Subcutaneous abdominal adipose tissue (tissue), 5 donors: ENCODE measurements around the gene AGAP1.

Experiments
- H3K27ac ChIP-seq: one replicate; pipeline ENCODE4 v1.7.0; 2013; ENCODE audit warnings: low read depth, mild to moderate bottlenecking, inconsistent platforms, low read length, moderate library complexity
- H3K27me3 ChIP-seq, 5 donors: one replicate each; pipeline ENCODE4 v1.7.0; 2013; ENCODE audit warnings: low read length in 5 of 5, inconsistent platforms in 1 of 5; ENCODE audit not compliant: control insufficient read depth in 5 of 5, insufficient read depth in 4 of 5
- H3K36me3 ChIP-seq, 5 donors: one replicate each; pipeline ENCODE4 v1.7.0; 2013; ENCODE audit warnings: low read length in 5 of 5; ENCODE audit not compliant: control insufficient read depth in 5 of 5, insufficient read depth in 5 of 5
- H3K4me1 ChIP-seq, 5 donors: one replicate each; pipeline ENCODE4 v1.7.0; 2013; ENCODE audit warnings: low read length in 5 of 5, mild to moderate bottlenecking in 3 of 5, moderate library complexity in 1 of 5; ENCODE audit not compliant: control insufficient read depth in 5 of 5, insufficient read depth in 5 of 5
- H3K4me3 ChIP-seq, 5 donors: one replicate each; pipeline ENCODE4 v1.7.0; 2013; ENCODE audit warnings: low read length in 5 of 5, low read depth in 1 of 5
- H3K9ac ChIP-seq, 5 donors: one replicate each; pipeline ENCODE4 v1.7.0; 2013; ENCODE audit warnings: low read length in 5 of 5, mild to moderate bottlenecking in 4 of 5, moderate library complexity in 3 of 5
- H3K9me3 ChIP-seq, 5 donors: one replicate each; pipeline ENCODE4 v1.7.0; 2013; ENCODE audit warnings: low read length in 5 of 5; ENCODE audit not compliant: control insufficient read depth in 5 of 5
- donor health status: healthy.
- donor health status: healthy.
- donor health status: healthy.
- donor health status: healthy.
- donor health status: healthy.

AGAP1 gene

DNA sequence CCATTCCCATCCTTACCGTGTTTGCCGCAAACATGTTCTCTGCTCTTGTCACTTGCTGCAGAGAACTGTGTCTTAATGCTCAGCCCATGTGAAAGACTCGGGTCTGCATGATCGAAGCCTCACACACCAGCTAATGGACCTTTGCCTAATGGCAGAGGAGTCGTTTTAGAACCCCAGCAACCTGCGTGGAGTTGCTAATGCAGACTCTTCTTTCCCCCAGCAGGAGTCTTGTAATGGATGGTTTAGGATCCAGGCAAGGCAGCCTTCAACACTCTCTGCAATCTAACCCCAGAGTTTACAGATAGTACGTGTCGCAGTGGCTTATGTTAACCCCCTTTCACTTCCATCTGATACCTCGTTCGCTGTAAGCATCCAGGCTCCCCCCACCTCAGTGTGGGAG is 316.4 kb downstream of the AGAP1 start:
- Histone ChIP-seq H3K36me3 (peaks cover 3 to 75% (median 60%) of the 10 kb centered on the region in 5 donors), H3K27me3 (no peaks in the 10 kb centered on the region), H3K27ac (no peak overlapping the region), H3K4me3 (no peak overlapping the region), H3K4me1 (peaks cover 0 to 4% (median 0%) of the 10 kb centered on the region in 5 donors), H3K9me3 (no peaks in the 10 kb centered on the region), H3K9ac (no peak overlapping the region)

GRCh38 chr2:235810846-235811245 is 317.0 kb downstream of the AGAP1 start:
- Histone ChIP-seq H3K27ac (no peak overlapping the region), H3K9me3 (no peaks in the 10 kb centered on the region), H3K4me3 (no peak overlapping the region), H3K36me3 (peaks cover 3 to 79% (median 60%) of the 10 kb centered on the region in 5 donors), H3K27me3 (no peaks in the 10 kb centered on the region), H3K4me1 (peaks cover 0 to 4% (median 0%) of the 10 kb centered on the region in 5 donors), H3K9ac (no peak overlapping the region)

GRCh38 chr2:235811446-235812184 is 317.8 kb downstream of the AGAP1 start:
- peaks cover 0 to 79% (median 60%) of the 10 kb centered on the region in 5 donors for H3K36me3 ChIP-seq
- H3K27me3 ChIP-seq = no peaks in the 10 kb centered on the region
- H3K4me1 ChIP-seq = peaks cover 0 to 4% (median 0%) of the 10 kb centered on the region in 5 donors
- H3K27ac ChIP-seq = no peak overlapping the region
- no peak overlapping the region for H3K9ac ChIP-seq
- H3K9me3 ChIP-seq = no peaks in the 10 kb centered on the region
- no peak overlapping the region for H3K4me3 ChIP-seq

- no peaks in the 10 kb centered on the region for H3K27me3 ChIP-seq
- H3K9ac ChIP-seq = no peak overlapping the region
- H3K36me3 ChIP-seq = peaks cover 0 to 76% (median 56%) of the 10 kb centered on the region in 5 donors
- peaks cover 0 to 9% (median 0%) of the 10 kb centered on the region in 5 donors for H3K4me1 ChIP-seq
- H3K9me3 ChIP-seq = no peaks in the 10 kb centered on the region
- no peak overlapping the region for H3K27ac ChIP-seq
- no peak overlapping the region for H3K4me3 ChIP-seq
Observed at GRCh38 chr2:235812185-235812665, 318.4 kb downstream of the AGAP1 start.

GRCh38 chr2:235813398-235813797 is 319.6 kb downstream of the AGAP1 start:
- Histone ChIP-seq H3K9ac (no peak overlapping the region), H3K9me3 (no peaks in the 10 kb centered on the region), H3K4me1 (peaks cover 0 to 12% (median 0%) of the 10 kb centered on the region in 5 donors), H3K36me3 (peaks cover 0 to 64% (median 45%) of the 10 kb centered on the region in 5 donors), H3K27me3 (no peaks in the 10 kb centered on the region), H3K4me3 (no peak overlapping the region), H3K27ac (no peak overlapping the region)

GRCh38 chr2:235820571-235820970 is 326.7 kb downstream of the AGAP1 start:
- H3K9ac ChIP-seq = no peak overlapping the region
- peaks cover 0 to 13% (median 3%) of the 10 kb centered on the region in 5 donors for H3K4me1 ChIP-seq
- no peaks in the 10 kb centered on the region for H3K27me3 ChIP-seq
- no peak overlapping the region for H3K27ac ChIP-seq
- no peaks in the 10 kb centered on the region for H3K9me3 ChIP-seq
- peaks cover 0 to 7% (median 4%) of the 10 kb centered on the region in 5 donors for H3K36me3 ChIP-seq
- no peak overlapping the region for H3K4me3 ChIP-seq

DNA sequence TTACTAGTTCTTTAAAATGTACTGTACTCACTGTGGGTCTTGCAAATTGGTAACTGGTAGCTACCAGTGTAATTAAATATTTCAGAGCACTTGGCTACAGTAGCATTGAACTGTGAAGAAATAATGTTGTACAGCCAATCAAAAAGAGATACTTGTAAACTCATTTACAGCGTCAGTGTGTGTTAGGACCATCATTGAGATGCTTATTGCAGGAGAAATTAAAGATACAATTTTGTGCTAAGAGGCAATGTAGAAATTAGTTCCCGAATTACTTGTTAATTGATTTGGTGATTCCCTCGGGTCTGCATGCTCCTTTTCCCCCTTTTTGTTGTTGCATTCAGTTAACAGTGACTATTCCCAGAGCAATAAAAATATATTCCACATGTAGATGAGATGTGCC is 330.5 kb downstream of the AGAP1 start:
- Histone ChIP-seq H3K9ac (no peak overlapping the region), H3K27me3 (no peaks in the 10 kb centered on the region), H3K9me3 (no peaks in the 10 kb centered on the region), H3K4me1 (peaks cover 0 to 6% (median 0%) of the 10 kb centered on the region in 5 donors), H3K4me3 (no peak overlapping the region), H3K27ac (no peak overlapping the region), H3K36me3 (peaks cover 0 to 18% (median 7%) of the 10 kb centered on the region in 5 donors)

DNA sequence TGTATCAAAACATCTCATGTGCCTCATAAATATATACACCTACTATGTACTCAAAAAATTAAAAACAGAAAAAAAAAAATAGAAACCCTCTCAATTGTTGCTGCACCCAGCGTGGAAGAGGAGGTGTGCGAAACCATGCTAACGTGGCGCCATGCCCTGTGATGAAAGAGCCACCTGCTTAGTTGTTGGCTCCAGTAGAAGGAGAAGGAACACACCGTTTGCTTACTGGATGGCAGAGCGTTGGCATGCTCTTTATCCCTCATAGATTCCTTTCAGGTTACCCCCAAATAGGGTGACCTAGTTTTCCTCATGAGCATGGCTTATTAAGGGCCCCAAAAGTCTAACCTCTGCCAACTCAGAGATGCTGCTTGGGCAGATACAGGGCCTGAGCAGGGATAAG is 332.1 kb downstream of the AGAP1 start:
- Histone ChIP-seq H3K4me3 (no peak overlapping the region), H3K27me3 (no peaks in the 10 kb centered on the region), H3K9ac (no peak overlapping the region), H3K9me3 (no peaks in the 10 kb centered on the region), H3K36me3 (peaks cover 0 to 18% (median 7%) of the 10 kb centered on the region in 5 donors), H3K27ac (no peak overlapping the region), H3K4me1 (peaks cover 0 to 2% (median 0%) of the 10 kb centered on the region in 5 donors)

DNA sequence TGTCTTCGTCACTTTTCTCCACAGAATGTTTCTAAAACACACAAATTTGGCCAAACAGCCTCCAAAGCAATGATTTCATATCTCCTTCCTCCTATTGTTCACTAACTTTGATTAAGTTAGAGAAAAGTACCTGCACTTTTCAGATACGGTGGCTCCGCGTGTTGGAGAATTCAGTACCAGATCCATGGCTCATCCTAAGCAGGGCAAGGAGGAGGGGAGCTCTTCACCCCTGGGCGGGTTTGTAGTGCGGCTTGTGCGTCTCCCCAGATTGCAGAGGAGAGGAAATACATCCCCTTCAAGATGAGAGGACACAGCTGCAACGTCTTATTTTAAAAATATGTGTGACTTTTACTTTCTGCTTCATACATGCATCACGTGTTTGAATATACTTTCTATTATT is 333.0 kb downstream of the AGAP1 start:
- Histone ChIP-seq H3K9ac (no peak overlapping the region), H3K4me1 (no peaks in the 10 kb centered on the region), H3K27ac (no peak overlapping the region), H3K27me3 (no peaks in the 10 kb centered on the region), H3K4me3 (no peak overlapping the region), H3K36me3 (peaks cover 0 to 18% (median 7%) of the 10 kb centered on the region in 5 donors), H3K9me3 (no peaks in the 10 kb centered on the region)

DNA sequence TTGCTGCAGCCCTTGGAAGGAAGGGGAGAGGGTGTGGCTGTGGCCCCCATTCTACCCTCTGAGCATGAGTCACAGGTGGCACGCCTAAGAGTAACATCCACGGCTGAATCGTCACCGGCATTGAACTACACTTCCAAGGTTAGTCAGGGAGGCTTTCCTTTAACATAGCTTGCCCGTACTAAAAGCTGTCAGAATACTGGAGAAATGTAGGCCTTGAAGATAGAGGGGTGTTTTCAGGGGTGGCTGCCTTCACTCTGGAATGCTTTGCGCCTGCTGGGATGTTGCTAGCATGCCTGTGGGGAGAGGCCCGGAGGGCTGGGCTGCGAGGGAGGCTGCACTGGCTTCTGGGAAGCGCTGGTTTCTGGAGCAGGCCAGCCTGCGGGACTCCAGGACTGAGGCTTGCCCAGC is 333.7 kb downstream of the AGAP1 start:
- no peaks in the 10 kb centered on the region for H3K4me1 ChIP-seq
- H3K9me3 ChIP-seq = no peaks in the 10 kb centered on the region
- H3K27ac ChIP-seq = no peak overlapping the region
- peaks cover 0 to 18% (median 7%) of the 10 kb centered on the region in 5 donors for H3K36me3 ChIP-seq
- H3K9ac ChIP-seq = no peak overlapping the region
- no peaks in the 10 kb centered on the region for H3K27me3 ChIP-seq
- no peak overlapping the region for H3K4me3 ChIP-seq
